Sigmoid colon (tissue), 7 donors: Measurements from ENCODE around the gene SLC24A4. TPM values are rescaled to one million over a fixed set of nuclear protein-coding genes. Genes with fewer than 3 reads are reported as not detected.
A peak's percentile ranks its signal among the peaks of the same experiment; 100 is the strongest.

Experiments used
- DNase-seq: peaks from one replicate; pipeline ENCODE4 v3.0.0-alpha.2; 2019
- H3K27ac ChIP-seq, 4 donors: fragments of 200-600 bp; sonication (generic); one replicate each; pipeline ENCODE4 v1.5.1; 2016 to 2019; ENCODE audit warnings: mild to moderate bottlenecking in 1 of 4
- H3K27me3 ChIP-seq, 3 donors: fragments of 200-600 bp; sonication (generic); one replicate each; pipeline ENCODE4 v1.5.1; 2019; ENCODE audit warnings: mild to moderate bottlenecking in 1 of 3
- H3K36me3 ChIP-seq, 4 donors: fragments of 200-600 bp; sonication (generic); one replicate each; pipeline ENCODE4 v1.5.1; 2016 to 2019
- H3K4me1 ChIP-seq, 4 donors: fragments of 200-600 bp; sonication (generic); one replicate each; pipeline ENCODE4 v1.5.1; 2017 to 2019
- H3K4me3 ChIP-seq, 4 donors: fragments of 200-600 bp; sonication (generic); one replicate each; pipeline ENCODE4 v1.5.1; 2017 to 2019; ENCODE audit warnings: mild to moderate bottlenecking in 2 of 4, moderate library complexity in 1 of 4
- H3K9me3 ChIP-seq, 4 donors: fragments of 200-600 bp in 3 of 4; sonication (generic) in 3 of 4; one replicate each; pipeline versions ENCODE4 v1.5.1 to v1.6.1; 2013 to 2019
- EP300 ChIP-seq, 4 donors: sonication (generic); formaldehyde crosslinking; IDR thresholded peaks; one replicate each; pipeline ENCODE4 v1.6.1; 2017; ENCODE audit warnings: antibody characterized with exemption in 4 of 4
- POLR2A ChIP-seq, 2 donors: fragments of 450-650 bp; IDR thresholded peaks; one replicate each; pipeline ENCODE4 v1.6.1; 2016; ENCODE audit warnings: antibody characterized with exemption in 2 of 2, mild to moderate bottlenecking in 2 of 2, moderate library complexity in 2 of 2
- POLR2AphosphoS5 ChIP-seq, 4 donors: sonication (generic); formaldehyde crosslinking; IDR thresholded peaks; one replicate each; pipeline ENCODE4 v1.6.1; 2017; ENCODE audit warnings: antibody characterized with exemption in 4 of 4
- WGBS, 2 donors: extraction: QIAGEN DNeasy Blood & Tissue Kit; methylation state at CpG; one replicate each; pipeline ENCODE4 v1.1.7; 2013; 5-methylcytosine and 5-hydroxymethylcytosine counted together
- intact Hi-C: fragments of 100-400 bp; cut with DNase I; formaldehyde crosslinking; loops from one replicate; pipeline ENCODE4 v1.15.1; 2023
- polyA plus RNA-seq, 3 donors: library from polyadenylated mRNA; stranded (reverse); fragments of 200-250 nt; gene quantifications; one replicate each; pipeline ENCODE4 v1.2.3, GENCODE V29; 2013
- total RNA-seq, 4 donors: library from RNA; depleted of rRNA; stranded (reverse); fragments of >200 nt; gene quantifications; one replicate each; pipeline ENCODE4 v1.1.0, GENCODE V29; 2016
- TF ChIP-seq, protein P1 (sequence below), 4 experiments: fragments of 450-650 bp in 3 of 4; fragments of 200-600 bp in 1 of 4; IDR thresholded peaks; one replicate each; pipeline ENCODE4 v1.5.1; 2016 to 2019; ENCODE audit warnings: antibody characterized with exemption in 4 of 4, mild to moderate bottlenecking in 3 of 4, moderate library complexity in 2 of 4
- donor health status: healthy with polysubstance abuse.
- donor health status: Bipolar disorder and iron deficiency.
- donor health status: healthy.

Gene SLC24A4
- total and polyA plus RNA-seq, 7 donors: under 0.01 to 1.4 (median 0.77) TPM; not detected in 1

DNA sequence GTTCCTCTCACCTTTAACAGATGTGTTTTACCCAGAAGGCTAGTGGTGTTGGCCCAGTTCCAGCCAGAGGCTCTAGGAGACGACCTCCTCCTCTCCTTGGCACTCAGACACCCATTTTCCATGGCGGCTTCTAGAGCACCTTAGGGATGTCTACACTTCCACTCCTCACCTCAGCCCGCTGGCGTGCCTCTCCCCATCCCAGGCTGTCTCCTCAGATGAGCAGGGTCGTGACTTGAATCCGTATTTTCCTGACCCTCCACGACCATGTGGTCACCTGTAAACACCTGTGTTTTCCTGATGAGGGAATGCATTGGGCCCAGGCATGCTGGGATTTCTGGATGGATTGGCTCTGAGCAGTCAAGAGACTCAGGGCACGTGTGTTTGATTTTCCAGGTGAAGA, 168.8 kb downstream of the SLC24A4 start:
- H3K36me3 ChIP-seq: no peaks in the 10 kb centered on the region
- no peaks in the 10 kb centered on the region for H3K27me3 ChIP-seq
- H3K4me1 ChIP-seq: peaks cover 0 to 8% (median 2%) of the 10 kb centered on the region in 4 donors
- no peak for DNase-seq
- TF ChIP-seq POLR2A (IDR thresholded peaks at IDR 0.05) (no peak), POLR2AphosphoS5 (IDR thresholded peaks at IDR 0.05) (no peak), EP300 (IDR thresholded peaks at IDR 0.05) (no peak)
- TF ChIP-seq, protein P1, sequence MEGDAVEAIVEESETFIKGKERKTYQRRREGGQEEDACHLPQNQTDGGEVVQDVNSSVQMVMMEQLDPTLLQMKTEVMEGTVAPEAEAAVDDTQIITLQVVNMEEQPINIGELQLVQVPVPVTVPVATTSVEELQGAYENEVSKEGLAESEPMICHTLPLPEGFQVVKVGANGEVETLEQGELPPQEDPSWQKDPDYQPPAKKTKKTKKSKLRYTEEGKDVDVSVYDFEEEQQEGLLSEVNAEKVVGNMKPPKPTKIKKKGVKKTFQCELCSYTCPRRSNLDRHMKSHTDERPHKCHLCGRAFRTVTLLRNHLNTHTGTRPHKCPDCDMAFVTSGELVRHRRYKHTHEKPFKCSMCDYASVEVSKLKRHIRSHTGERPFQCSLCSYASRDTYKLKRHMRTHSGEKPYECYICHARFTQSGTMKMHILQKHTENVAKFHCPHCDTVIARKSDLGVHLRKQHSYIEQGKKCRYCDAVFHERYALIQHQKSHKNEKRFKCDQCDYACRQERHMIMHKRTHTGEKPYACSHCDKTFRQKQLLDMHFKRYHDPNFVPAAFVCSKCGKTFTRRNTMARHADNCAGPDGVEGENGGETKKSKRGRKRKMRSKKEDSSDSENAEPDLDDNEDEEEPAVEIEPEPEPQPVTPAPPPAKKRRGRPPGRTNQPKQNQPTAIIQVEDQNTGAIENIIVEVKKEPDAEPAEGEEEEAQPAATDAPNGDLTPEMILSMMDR (IDR thresholded peaks at IDR 0.05): no peak
- intact Hi-C loops: no loop called here
- WGBS, 2 donors: 83 to 86% methylated on average over 8 of the region's 8 CpGs
- no peaks in the 10 kb centered on the region for H3K9me3 ChIP-seq
- H3K27ac ChIP-seq: peak overlapping the region in 2 of 4 donors; percentile 48 to 51
- no peak overlapping the region for H3K4me3 ChIP-seq

DNA sequence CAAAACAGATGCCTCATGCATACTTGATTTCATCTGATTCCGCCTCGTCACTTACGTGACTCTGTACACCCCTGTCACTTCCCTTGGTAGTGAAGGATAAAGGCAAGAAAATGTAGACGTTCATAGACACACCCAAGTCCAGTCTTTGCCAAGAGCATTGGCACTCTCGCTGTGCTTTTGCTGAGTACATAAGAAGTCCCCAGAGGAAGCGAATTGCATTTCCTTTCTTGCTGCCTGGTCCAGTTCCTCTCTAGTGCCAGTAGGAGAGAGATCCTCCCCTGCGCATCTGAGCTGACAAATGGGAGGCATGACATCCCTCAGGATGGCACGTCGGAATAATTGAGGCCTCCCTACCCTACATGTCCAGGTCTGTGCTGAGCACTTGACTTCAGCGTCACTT, 169.3 kb downstream of the SLC24A4 start:
- Histone ChIP-seq H3K4me1 (peaks cover 0 to 3% (median 0%) of the 10 kb centered on the region in 4 donors), H3K9me3 (no peaks in the 10 kb centered on the region), H3K27me3 (no peaks in the 10 kb centered on the region), H3K36me3 (no peaks in the 10 kb centered on the region), H3K4me3 (no peak overlapping the region), H3K27ac (peak overlapping the region in 2 of 4 donors; percentile 48 to 51)
- DNase-seq: no peak
- peak in 1 of 4 donors; percentile 38 for TF ChIP-seq EP300 (IDR thresholded peaks at IDR 0.05)
- TF ChIP-seq, protein P1 (IDR thresholded peaks at IDR 0.05): no peak
- peak in 2 of 4 donors; percentile 24 to 39 for TF ChIP-seq POLR2AphosphoS5 (IDR thresholded peaks at IDR 0.05)
- no peak for TF ChIP-seq POLR2A (IDR thresholded peaks at IDR 0.05)
- intact Hi-C loops: no loop called here
- 58 to 81% methylated on average over 10 of the region's 10 CpGs for WGBS, 2 donors

DNA sequence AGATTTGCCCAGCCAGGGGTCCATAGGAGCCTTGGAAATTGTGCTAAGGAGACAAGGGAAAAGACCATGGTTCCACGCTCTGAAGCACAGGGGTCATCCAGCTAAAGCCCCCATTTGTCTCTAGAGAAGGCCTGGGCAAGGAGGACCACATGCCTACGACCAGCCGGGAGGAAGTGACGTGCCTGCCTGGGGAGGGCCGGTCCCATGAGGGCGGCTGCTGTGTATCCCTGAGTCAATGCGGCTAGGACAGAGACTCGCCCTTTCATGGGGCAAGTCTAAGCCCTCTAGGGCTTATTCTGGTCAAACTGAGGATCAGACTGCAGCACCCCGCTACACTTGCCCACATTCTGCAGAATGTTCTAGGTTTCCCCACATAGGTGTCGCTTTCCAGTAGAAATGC, 170.1 kb downstream of the SLC24A4 start:
- no peak overlapping the region for H3K27ac ChIP-seq
- no peak overlapping the region for H3K4me3 ChIP-seq
- WGBS, 2 donors: 94 to 95% methylated on average over 10 of the region's 10 CpGs
- H3K27me3 ChIP-seq: no peaks in the 10 kb centered on the region
- intact Hi-C loops: no loop called here
- H3K36me3 ChIP-seq: no peaks in the 10 kb centered on the region
- no peak for DNase-seq
- no peak for TF ChIP-seq EP300 (IDR thresholded peaks at IDR 0.05)
- TF ChIP-seq, protein P1 (IDR thresholded peaks at IDR 0.05): no peak
- no peak for TF ChIP-seq POLR2AphosphoS5 (IDR thresholded peaks at IDR 0.05)
- TF ChIP-seq POLR2A (IDR thresholded peaks at IDR 0.05): no peak
- H3K4me1 ChIP-seq: no peaks in the 10 kb centered on the region
- H3K9me3 ChIP-seq: no peaks in the 10 kb centered on the region

DNA sequence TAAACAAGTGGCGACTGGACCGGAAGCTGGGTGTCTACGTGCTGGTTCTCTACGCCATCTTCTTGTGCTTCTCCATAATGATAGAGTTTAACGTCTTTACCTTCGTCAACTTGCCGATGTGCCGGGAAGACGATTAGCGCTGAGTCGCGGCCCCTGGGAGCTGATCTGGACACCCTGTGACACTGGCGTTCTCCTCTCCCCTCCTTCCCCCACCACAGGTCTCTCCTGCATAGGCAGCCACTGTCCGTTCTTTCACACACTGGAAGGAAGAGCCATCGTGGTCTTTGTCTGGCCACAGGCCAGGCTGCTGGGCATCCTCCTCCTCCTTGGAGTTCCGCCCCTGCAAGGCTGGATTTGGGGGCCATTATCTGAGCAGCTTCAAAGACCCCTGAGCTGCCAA, 170.5 kb downstream of the SLC24A4 start:
- intact Hi-C loops: no loop called here
- WGBS, 2 donors: 91 to 95% methylated on average over 16 of the region's 16 CpGs
- no peak for DNase-seq
- Histone ChIP-seq H3K9me3 (no peaks in the 10 kb centered on the region), H3K36me3 (no peaks in the 10 kb centered on the region), H3K27ac (no peak overlapping the region), H3K27me3 (no peaks in the 10 kb centered on the region), H3K4me3 (no peak overlapping the region), H3K4me1 (no peaks in the 10 kb centered on the region)
- TF ChIP-seq POLR2AphosphoS5 (IDR thresholded peaks at IDR 0.05): no peak
- no peak for TF ChIP-seq EP300 (IDR thresholded peaks at IDR 0.05)
- no peak for TF ChIP-seq POLR2A (IDR thresholded peaks at IDR 0.05)
- TF ChIP-seq, protein P1 (IDR thresholded peaks at IDR 0.05): no peak

DNA sequence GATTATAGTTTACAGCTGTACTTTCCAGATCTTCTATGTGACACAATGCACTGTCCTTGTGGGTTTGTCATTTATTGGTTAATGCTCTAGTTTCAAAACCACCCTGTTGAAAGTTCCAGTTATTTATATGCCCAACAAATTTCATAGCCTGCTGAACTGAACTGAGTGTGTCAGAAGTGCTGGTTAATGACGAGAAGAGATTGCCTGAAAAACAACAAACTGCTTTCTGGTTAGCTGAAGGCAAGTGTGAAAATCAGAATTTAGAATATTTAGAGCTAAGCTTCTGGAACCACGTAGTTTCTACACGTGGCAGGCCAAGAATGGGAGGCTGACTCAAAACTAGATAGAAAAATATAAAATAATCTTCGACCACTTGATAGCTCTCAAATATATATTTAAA, 171.5 kb downstream of the SLC24A4 start:
- Histone ChIP-seq H3K27me3 (no peaks in the 10 kb centered on the region), H3K36me3 (no peaks in the 10 kb centered on the region), H3K27ac (peak overlapping the region in 1 of 4 donors; percentile 2), H3K4me1 (no peaks in the 10 kb centered on the region), H3K4me3 (no peak overlapping the region), H3K9me3 (no peaks in the 10 kb centered on the region)
- no peak for TF ChIP-seq POLR2A (IDR thresholded peaks at IDR 0.05)
- TF ChIP-seq, protein P1 (IDR thresholded peaks at IDR 0.05): no peak
- no peak for TF ChIP-seq EP300 (IDR thresholded peaks at IDR 0.05)
- no peak for TF ChIP-seq POLR2AphosphoS5 (IDR thresholded peaks at IDR 0.05)
- 81 to 87% methylated on average over 4 of the region's 4 CpGs for WGBS, 2 donors
- intact Hi-C loops: no loop called here
- no peak for DNase-seq
